ENCODE results near the gene AMER3. TPM values are rescaled to one million over a fixed set of nuclear protein-coding genes. Genes with fewer than 3 reads are reported as not detected.

Gene AMER3
- polyA plus RNA-seq, 1 donor from 2014 or later = 19.2 TPM

DNA sequence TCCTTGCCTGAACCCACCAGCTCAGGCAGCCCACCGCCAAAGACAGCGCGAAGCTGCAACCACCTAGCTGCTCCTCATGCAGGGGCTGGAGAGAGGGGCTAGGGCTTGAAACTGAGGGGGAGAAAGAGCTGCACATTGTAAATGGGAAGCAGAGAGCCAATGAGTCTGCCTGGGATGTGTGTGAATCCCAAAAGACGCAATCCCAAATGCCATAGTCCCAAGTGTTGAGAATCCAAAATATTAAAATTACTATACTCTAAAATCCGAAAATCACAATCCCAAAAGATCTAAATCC lies 9.4 kb downstream of the AMER3 start:
- Histone ChIP-seq H3K9me2 (ENCODE audit: insufficient read depth, low read length) (no peaks in the 10 kb centered on the region), H4K20me1 (ENCODE audit: insufficient read depth) (no peaks in the 10 kb centered on the region), H3K4me3 (ENCODE audit: low read length) (no peak overlapping the region), H3F3A (ENCODE audit: insufficient read depth, low read length, poor library complexity, severe bottlenecking) (no peaks in the 10 kb centered on the region), H2AFZ (ENCODE audit: low read depth, low read length) (no peak overlapping the region), H3K79me2 (replicated peaks; ENCODE audit: insufficient read depth, low read length) (peaks cover 1% of the 10 kb centered on the region), H3K36me3 (ENCODE audit: insufficient read depth, low read length) (no peaks in the 10 kb centered on the region), H3K9me3 (ENCODE audit: low read length) (no peaks in the 10 kb centered on the region), H3K9ac (ENCODE audit: low read length) (no peak overlapping the region), H3K27ac (ENCODE audit: low read length) (no peak overlapping the region), H3K27me3 (ENCODE audit: insufficient read depth, low read depth, low read length) (no peaks in the 10 kb centered on the region), H3K4me2 (ENCODE audit: low read length) (no peak overlapping the region)
- TF ChIP-seq TAF1 (IDR thresholded peaks at IDR 0.05; ENCODE audit: low read depth) (no peak), SMC3 (conservative IDR thresholded peaks at IDR 0.05; ENCODE audit: poor library complexity) (no peak), EZH2 (IDR thresholded peaks at IDR 0.05; ENCODE audit: borderline replicate concordance, insufficient read depth, low read length, poor library complexity, severe bottlenecking) (no peak), EP300 (conservative IDR thresholded peaks at IDR 0.05; ENCODE audit: poor library complexity, severe bottlenecking) (no peak), MXI1 (conservative IDR thresholded peaks at IDR 0.05; ENCODE audit: poor library complexity, severe bottlenecking) (no peak), RAD21 (conservative IDR thresholded peaks at IDR 0.05) (no peak), POLR2AphosphoS5 (IDR thresholded peaks at IDR 0.05) (no peak)
- TF ChIP-seq, protein P1, sequence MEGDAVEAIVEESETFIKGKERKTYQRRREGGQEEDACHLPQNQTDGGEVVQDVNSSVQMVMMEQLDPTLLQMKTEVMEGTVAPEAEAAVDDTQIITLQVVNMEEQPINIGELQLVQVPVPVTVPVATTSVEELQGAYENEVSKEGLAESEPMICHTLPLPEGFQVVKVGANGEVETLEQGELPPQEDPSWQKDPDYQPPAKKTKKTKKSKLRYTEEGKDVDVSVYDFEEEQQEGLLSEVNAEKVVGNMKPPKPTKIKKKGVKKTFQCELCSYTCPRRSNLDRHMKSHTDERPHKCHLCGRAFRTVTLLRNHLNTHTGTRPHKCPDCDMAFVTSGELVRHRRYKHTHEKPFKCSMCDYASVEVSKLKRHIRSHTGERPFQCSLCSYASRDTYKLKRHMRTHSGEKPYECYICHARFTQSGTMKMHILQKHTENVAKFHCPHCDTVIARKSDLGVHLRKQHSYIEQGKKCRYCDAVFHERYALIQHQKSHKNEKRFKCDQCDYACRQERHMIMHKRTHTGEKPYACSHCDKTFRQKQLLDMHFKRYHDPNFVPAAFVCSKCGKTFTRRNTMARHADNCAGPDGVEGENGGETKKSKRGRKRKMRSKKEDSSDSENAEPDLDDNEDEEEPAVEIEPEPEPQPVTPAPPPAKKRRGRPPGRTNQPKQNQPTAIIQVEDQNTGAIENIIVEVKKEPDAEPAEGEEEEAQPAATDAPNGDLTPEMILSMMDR (IDR thresholded peaks at IDR 0.05; ENCODE audit: poor library complexity, severe bottlenecking) = no peak
- TF ChIP-seq, protein P2, sequence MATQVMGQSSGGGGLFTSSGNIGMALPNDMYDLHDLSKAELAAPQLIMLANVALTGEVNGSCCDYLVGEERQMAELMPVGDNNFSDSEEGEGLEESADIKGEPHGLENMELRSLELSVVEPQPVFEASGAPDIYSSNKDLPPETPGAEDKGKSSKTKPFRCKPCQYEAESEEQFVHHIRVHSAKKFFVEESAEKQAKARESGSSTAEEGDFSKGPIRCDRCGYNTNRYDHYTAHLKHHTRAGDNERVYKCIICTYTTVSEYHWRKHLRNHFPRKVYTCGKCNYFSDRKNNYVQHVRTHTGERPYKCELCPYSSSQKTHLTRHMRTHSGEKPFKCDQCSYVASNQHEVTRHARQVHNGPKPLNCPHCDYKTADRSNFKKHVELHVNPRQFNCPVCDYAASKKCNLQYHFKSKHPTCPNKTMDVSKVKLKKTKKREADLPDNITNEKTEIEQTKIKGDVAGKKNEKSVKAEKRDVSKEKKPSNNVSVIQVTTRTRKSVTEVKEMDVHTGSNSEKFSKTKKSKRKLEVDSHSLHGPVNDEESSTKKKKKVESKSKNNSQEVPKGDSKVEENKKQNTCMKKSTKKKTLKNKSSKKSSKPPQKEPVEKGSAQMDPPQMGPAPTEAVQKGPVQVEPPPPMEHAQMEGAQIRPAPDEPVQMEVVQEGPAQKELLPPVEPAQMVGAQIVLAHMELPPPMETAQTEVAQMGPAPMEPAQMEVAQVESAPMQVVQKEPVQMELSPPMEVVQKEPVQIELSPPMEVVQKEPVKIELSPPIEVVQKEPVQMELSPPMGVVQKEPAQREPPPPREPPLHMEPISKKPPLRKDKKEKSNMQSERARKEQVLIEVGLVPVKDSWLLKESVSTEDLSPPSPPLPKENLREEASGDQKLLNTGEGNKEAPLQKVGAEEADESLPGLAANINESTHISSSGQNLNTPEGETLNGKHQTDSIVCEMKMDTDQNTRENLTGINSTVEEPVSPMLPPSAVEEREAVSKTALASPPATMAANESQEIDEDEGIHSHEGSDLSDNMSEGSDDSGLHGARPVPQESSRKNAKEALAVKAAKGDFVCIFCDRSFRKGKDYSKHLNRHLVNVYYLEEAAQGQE (IDR thresholded peaks at IDR 0.05; ENCODE audit: borderline replicate concordance) = no peak

DNA sequence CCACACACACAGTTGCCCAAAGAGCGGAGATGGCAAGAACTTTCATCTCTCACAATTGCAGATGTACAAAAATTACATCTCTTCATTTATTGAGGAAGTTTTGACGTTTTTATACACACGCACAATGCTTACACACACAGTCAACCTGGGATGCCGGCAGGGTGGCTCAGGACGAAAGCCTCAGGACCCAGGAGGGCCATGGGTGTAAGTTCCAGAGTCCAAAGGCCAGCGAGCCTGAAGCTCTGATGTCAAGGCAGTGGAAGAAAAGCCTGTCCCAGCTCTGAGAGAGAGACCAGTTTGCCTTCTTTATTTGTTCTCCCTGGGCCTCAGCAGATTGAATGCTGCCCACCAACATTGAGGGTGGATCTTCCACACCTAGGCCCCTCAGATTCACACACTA lies 10.1 kb downstream of the AMER3 start:
- Histone ChIP-seq H2AFZ (ENCODE audit: low read depth, low read length) (no peak overlapping the region), H3K4me2 (ENCODE audit: low read length) (no peak overlapping the region), H3K27ac (ENCODE audit: low read length) (no peak overlapping the region), H3K9me2 (ENCODE audit: insufficient read depth, low read length) (no peaks in the 10 kb centered on the region), H4K20me1 (ENCODE audit: insufficient read depth) (no peaks in the 10 kb centered on the region), H3F3A (ENCODE audit: insufficient read depth, low read length, poor library complexity, severe bottlenecking) (no peaks in the 10 kb centered on the region), H3K4me3 (ENCODE audit: low read length) (no peak overlapping the region), H3K9me3 (ENCODE audit: low read length) (no peaks in the 10 kb centered on the region), H3K36me3 (ENCODE audit: insufficient read depth, low read length) (no peaks in the 10 kb centered on the region), H3K27me3 (ENCODE audit: insufficient read depth, low read depth, low read length) (no peaks in the 10 kb centered on the region), H3K79me2 (replicated peaks; ENCODE audit: insufficient read depth, low read length) (no peaks in the 10 kb centered on the region), H3K9ac (ENCODE audit: low read length) (no peak overlapping the region)
- TF ChIP-seq, protein P1 (IDR thresholded peaks at IDR 0.05; ENCODE audit: poor library complexity, severe bottlenecking) = no peak

Measured in neural cell (in vitro differentiated cells).